ENCODE data around the gene POLR3K. TPM values are rescaled to one million over a fixed set of nuclear protein-coding genes. Genes with fewer than 3 reads are reported as not detected.
"Not testable (repeated sequence)": the region's sequence is repeated elsewhere in the genome, so short reads cannot be mapped to it uniquely, and the experiment has no call there.

Gene POLR3K
- total RNA-seq, 1 experiment from 2014 or later, result 22.7 TPM

- Histone ChIP-seq H3K79me2 (ENCODE audit: insufficient read depth, low read length) (no peaks in the 10 kb centered on the region), H3K9me2 (ENCODE audit: insufficient read depth) (no peaks in the 10 kb centered on the region), H3K27me3 (ENCODE audit: insufficient read depth, low read length) (no peaks in the 10 kb centered on the region), H3K4me1 (ENCODE audit: control insufficient read depth in 1 of 2, insufficient read depth in 2 of 2, low read length in 2 of 2) (peaks cover 0 to 3% of the 10 kb centered on the region in 2 experiments; a peak in 1 of 4 replicates), H3K4me2 (ENCODE audit: low read length) (no peak overlapping the region), H2AFZ (ENCODE audit: low read depth, low read length, poor library complexity, severe bottlenecking) (no peak overlapping the region), H3K9ac (ENCODE audit: low read length) (no peak overlapping the region), H3K9me3 (ENCODE audit: control insufficient read depth in 1 of 2, insufficient read depth in 1 of 2, low read depth in 1 of 2, low read length in 2 of 2) (no peaks in the 10 kb centered on the region), H4K20me1 (ENCODE audit: insufficient read depth) (no peaks in the 10 kb centered on the region), H3K27ac (ENCODE audit: low read depth, low read length) (no peak overlapping the region), H3K36me3 (ENCODE audit: control insufficient read depth in 1 of 2, insufficient read depth in 2 of 2, low read length in 2 of 2) (no peaks in the 10 kb centered on the region), H3K4me3 (replicated peaks in 1 of 2; ENCODE audit: low read depth in 1 of 2, low read length in 2 of 2) (no peak overlapping the region)
- BruUV-seq (replicated peaks), result no TSS peak
- ChIA-PET POLR2A (no interaction called here), CTCF (no interaction called here), RAD21 (ENCODE audit: low non-redundant PET in 1 of 2, low total read pairs in 2 of 2, uncharacterized antibody in 2 of 2, unreplicated experiment in 2 of 2) (no interaction called here)
- DNase-seq (ENCODE audit: low read depth, low spot score) (no peak), ATAC-seq (no peak)
- TF ChIP-seq SIN3A (IDR thresholded peaks at IDR 0.05; ENCODE audit: low read depth) (no peak), REST (IDR thresholded peaks at IDR 0.05; ENCODE audit: low read depth) (no peak)
- intact Hi-C loops (cut with micrococcal nuclease), result no loop called here
These were observed 19.3 kb downstream of the POLR3K start for GRCh38 chr16:33877-34647.

- CTCF ChIA-PET; intact Hi-C loops (cut with micrococcal nuclease); ATAC-seq: not testable (repeated sequence)
These were observed 20.1 kb downstream of the POLR3K start for GRCh38 chr16:33154-33876.

GRCh38 chr16:30627-31026, 22.8 kb downstream of the POLR3K start:
- ATAC-seq; H2AFZ ChIP-seq (ENCODE audit: low read depth, low read length, poor library complexity, severe bottlenecking); DNase-seq (ENCODE audit: low read depth, low spot score); H3K9ac ChIP-seq (ENCODE audit: low read length); H3K27me3 ChIP-seq (ENCODE audit: insufficient read depth, low read length); H3K27ac ChIP-seq (ENCODE audit: low read depth, low read length); intact Hi-C loops (cut with micrococcal nuclease); H3K9me3 ChIP-seq (ENCODE audit: control insufficient read depth in 1 of 2, insufficient read depth in 1 of 2, low read depth in 1 of 2, low read length in 2 of 2); POLR2A ChIA-PET; H3K36me3 ChIP-seq (ENCODE audit: control insufficient read depth in 1 of 2, insufficient read depth in 2 of 2, low read length in 2 of 2); H3K4me2 ChIP-seq (ENCODE audit: low read length); H3K4me1 ChIP-seq (ENCODE audit: control insufficient read depth in 1 of 2, insufficient read depth in 2 of 2, low read length in 2 of 2); RAD21 ChIA-PET (ENCODE audit: low non-redundant PET in 1 of 2, low total read pairs in 2 of 2, uncharacterized antibody in 2 of 2, unreplicated experiment in 2 of 2); H3K79me2 ChIP-seq (ENCODE audit: insufficient read depth, low read length); CTCF ChIA-PET; H4K20me1 ChIP-seq (ENCODE audit: insufficient read depth); H3K4me3 ChIP-seq (replicated peaks in 1 of 2; ENCODE audit: low read depth in 1 of 2, low read length in 2 of 2); BruUV-seq (replicated peaks); H3K9me2 ChIP-seq (ENCODE audit: insufficient read depth): not testable (repeated sequence)

More at GRCh38 chr16:33154-33876, 20.1 kb downstream of the POLR3K start:
- H4K20me1 ChIP-seq (ENCODE audit: insufficient read depth); H3K9ac ChIP-seq (ENCODE audit: low read length); H3K27ac ChIP-seq (ENCODE audit: low read depth, low read length); H2AFZ ChIP-seq (ENCODE audit: low read depth, low read length, poor library complexity, severe bottlenecking); POLR2A ChIA-PET; RAD21 ChIA-PET (ENCODE audit: low non-redundant PET in 1 of 2, low total read pairs in 2 of 2, uncharacterized antibody in 2 of 2, unreplicated experiment in 2 of 2); BruUV-seq (replicated peaks); H3K79me2 ChIP-seq (ENCODE audit: insufficient read depth, low read length); H3K9me2 ChIP-seq (ENCODE audit: insufficient read depth); H3K27me3 ChIP-seq (ENCODE audit: insufficient read depth, low read length); H3K4me1 ChIP-seq (ENCODE audit: control insufficient read depth in 1 of 2, insufficient read depth in 2 of 2, low read length in 2 of 2); H3K4me3 ChIP-seq (replicated peaks in 1 of 2; ENCODE audit: low read depth in 1 of 2, low read length in 2 of 2); H3K4me2 ChIP-seq (ENCODE audit: low read length); DNase-seq (ENCODE audit: low read depth, low spot score); H3K36me3 ChIP-seq (ENCODE audit: control insufficient read depth in 1 of 2, insufficient read depth in 2 of 2, low read length in 2 of 2); H3K9me3 ChIP-seq (ENCODE audit: control insufficient read depth in 1 of 2, insufficient read depth in 1 of 2, low read depth in 1 of 2, low read length in 2 of 2): not testable (repeated sequence)
